Measurements from ENCODE around the gene RPL36AL.

RPL36AL gene

DNA sequence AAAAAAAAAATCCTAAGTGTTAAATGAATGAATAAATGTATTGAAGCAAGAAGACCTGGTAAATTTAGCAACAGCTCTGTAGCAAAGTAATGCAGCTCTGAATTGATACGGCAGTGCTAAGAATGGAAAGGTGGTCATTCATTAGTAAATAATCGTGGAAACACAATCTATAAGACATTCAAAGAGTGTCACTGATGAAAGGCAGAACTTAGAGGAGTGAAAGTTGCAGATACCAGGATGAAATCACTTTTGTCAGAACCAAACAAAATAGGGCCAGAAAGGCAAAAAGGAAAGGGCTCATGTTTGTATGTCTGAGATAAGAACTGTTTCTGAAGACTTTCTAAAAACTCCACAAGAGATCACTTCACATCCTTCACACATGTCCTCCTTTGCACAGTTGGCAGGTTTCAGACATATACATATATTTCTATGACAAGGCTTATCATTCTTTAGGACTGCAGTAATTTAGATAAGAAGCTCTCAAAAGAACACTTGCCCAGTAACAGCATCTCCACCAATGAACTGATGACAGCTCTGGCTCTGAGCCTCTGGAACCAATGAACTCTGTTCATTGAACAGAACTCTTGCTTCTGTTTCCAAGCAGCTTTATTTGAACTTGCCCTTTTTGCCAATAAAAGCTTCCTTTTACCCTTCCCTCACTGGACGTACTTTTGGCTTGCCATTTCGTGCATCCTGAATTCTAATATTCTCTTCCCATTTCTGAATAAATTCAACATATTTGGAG is 25.9 kb downstream of the RPL36AL start:
- TF ChIP-seq, protein P1, sequence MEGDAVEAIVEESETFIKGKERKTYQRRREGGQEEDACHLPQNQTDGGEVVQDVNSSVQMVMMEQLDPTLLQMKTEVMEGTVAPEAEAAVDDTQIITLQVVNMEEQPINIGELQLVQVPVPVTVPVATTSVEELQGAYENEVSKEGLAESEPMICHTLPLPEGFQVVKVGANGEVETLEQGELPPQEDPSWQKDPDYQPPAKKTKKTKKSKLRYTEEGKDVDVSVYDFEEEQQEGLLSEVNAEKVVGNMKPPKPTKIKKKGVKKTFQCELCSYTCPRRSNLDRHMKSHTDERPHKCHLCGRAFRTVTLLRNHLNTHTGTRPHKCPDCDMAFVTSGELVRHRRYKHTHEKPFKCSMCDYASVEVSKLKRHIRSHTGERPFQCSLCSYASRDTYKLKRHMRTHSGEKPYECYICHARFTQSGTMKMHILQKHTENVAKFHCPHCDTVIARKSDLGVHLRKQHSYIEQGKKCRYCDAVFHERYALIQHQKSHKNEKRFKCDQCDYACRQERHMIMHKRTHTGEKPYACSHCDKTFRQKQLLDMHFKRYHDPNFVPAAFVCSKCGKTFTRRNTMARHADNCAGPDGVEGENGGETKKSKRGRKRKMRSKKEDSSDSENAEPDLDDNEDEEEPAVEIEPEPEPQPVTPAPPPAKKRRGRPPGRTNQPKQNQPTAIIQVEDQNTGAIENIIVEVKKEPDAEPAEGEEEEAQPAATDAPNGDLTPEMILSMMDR (IDR thresholded peaks at IDR 0.05; ENCODE audit: insufficient read depth, low read length), result no peak
- TF ChIP-seq SPI1 (IDR thresholded peaks at IDR 0.05; ENCODE audit: borderline replicate concordance, low read depth), result no peak
- TF ChIP-seq, protein P2, sequence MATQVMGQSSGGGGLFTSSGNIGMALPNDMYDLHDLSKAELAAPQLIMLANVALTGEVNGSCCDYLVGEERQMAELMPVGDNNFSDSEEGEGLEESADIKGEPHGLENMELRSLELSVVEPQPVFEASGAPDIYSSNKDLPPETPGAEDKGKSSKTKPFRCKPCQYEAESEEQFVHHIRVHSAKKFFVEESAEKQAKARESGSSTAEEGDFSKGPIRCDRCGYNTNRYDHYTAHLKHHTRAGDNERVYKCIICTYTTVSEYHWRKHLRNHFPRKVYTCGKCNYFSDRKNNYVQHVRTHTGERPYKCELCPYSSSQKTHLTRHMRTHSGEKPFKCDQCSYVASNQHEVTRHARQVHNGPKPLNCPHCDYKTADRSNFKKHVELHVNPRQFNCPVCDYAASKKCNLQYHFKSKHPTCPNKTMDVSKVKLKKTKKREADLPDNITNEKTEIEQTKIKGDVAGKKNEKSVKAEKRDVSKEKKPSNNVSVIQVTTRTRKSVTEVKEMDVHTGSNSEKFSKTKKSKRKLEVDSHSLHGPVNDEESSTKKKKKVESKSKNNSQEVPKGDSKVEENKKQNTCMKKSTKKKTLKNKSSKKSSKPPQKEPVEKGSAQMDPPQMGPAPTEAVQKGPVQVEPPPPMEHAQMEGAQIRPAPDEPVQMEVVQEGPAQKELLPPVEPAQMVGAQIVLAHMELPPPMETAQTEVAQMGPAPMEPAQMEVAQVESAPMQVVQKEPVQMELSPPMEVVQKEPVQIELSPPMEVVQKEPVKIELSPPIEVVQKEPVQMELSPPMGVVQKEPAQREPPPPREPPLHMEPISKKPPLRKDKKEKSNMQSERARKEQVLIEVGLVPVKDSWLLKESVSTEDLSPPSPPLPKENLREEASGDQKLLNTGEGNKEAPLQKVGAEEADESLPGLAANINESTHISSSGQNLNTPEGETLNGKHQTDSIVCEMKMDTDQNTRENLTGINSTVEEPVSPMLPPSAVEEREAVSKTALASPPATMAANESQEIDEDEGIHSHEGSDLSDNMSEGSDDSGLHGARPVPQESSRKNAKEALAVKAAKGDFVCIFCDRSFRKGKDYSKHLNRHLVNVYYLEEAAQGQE (IDR thresholded peaks at IDR 0.05; ENCODE audit: insufficient replicate concordance, low read depth), result no peak
- TF ChIP-seq GABPA (IDR thresholded peaks at IDR 0.05; ENCODE audit: low read depth), result no peak
- TF ChIP-seq POLR2AphosphoS5 (IDR thresholded peaks at IDR 0.05; ENCODE audit: low read depth), result no peak
- DNase-seq (ENCODE audit: low read depth in 1 of 2, low spot score in 1 of 2), result no peak
- Histone ChIP-seq H3K4me3 (replicated peaks; ENCODE audit: insufficient read depth, low read length) (no peak overlapping the region), H3K27ac (replicated peaks) (no peak overlapping the region), H3K27me3 (ENCODE audit: insufficient read depth, poor library complexity, severe bottlenecking) (no peaks in the 10 kb centered on the region)

DNA sequence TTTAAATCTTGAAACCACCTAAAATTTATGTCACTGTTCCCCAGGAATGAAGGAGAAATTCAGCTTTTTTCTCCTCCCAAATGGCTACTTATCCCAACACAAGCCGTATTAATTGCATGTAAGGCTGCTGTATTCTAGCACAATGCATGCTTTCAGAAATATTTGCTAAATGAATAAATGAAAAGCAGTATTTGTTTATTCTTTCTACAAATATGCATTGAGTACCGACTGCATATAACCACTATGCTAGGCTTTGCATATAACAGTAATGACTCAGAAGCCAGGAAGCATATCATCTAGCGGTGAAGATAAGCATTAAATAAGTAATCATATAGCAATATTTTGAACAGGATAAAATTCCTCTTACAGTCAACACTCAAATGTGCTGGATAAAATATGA is 27.4 kb downstream of the RPL36AL start:
- H3K27me3 ChIP-seq (ENCODE audit: insufficient read depth, poor library complexity, severe bottlenecking), result no peaks in the 10 kb centered on the region
- no peak for DNase-seq (ENCODE audit: low read depth in 1 of 2, low spot score in 1 of 2)
- no peak overlapping the region for H3K27ac ChIP-seq (replicated peaks)
- no peak overlapping the region for H3K4me3 ChIP-seq (replicated peaks; ENCODE audit: insufficient read depth, low read length)
- TF ChIP-seq POLR2AphosphoS5 (IDR thresholded peaks at IDR 0.05; ENCODE audit: low read depth) (no peak), SPI1 (IDR thresholded peaks at IDR 0.05; ENCODE audit: borderline replicate concordance, low read depth) (no peak), GABPA (IDR thresholded peaks at IDR 0.05; ENCODE audit: low read depth) (no peak)
- TF ChIP-seq, protein P1 (IDR thresholded peaks at IDR 0.05; ENCODE audit: insufficient read depth, low read length), result no peak
- TF ChIP-seq, protein P2 (IDR thresholded peaks at IDR 0.05; ENCODE audit: insufficient replicate concordance, low read depth), result no peak

DNA sequence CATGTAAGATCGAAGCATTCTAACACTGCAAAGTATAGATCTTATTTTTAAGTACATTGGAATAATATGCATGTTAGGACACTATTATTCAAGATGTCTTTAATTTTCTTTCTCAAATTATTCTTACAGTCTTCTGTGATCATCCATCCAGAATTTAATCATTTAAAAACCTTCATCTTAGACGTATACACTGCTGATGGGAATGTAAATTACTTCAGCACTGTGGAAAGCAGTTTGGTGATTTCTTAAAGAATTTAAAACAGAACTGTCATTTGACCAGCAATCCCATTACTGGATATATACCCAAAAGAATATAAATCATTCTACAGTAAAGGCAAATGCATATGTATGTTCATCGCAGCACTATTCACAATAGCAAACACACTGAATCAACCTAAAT is 31.0 kb downstream of the RPL36AL start:
- TF ChIP-seq, protein P1 (IDR thresholded peaks at IDR 0.05; ENCODE audit: insufficient read depth, low read length), result no peak
- TF ChIP-seq POLR2AphosphoS5 (IDR thresholded peaks at IDR 0.05; ENCODE audit: low read depth) (no peak), GABPA (IDR thresholded peaks at IDR 0.05; ENCODE audit: low read depth) (no peak)
- TF ChIP-seq, protein P2 (IDR thresholded peaks at IDR 0.05; ENCODE audit: insufficient replicate concordance, low read depth), result peak; percentile 86
- Histone ChIP-seq H3K4me3 (replicated peaks; ENCODE audit: insufficient read depth, low read length) (no peak overlapping the region), H3K27ac (replicated peaks) (no peak overlapping the region), H3K27me3 (ENCODE audit: insufficient read depth, poor library complexity, severe bottlenecking) (no peaks in the 10 kb centered on the region)
- DNase-seq (ENCODE audit: low read depth in 1 of 2, low spot score in 1 of 2), result no peak
